GM12878 (cell line): Measurements from ENCODE around the gene BICD1. TPM values are rescaled to one million over a fixed set of nuclear protein-coding genes. Genes with fewer than 3 reads are reported as not detected.

Experiments
- ATAC-seq: fragments of 200-7000 bp; cut with Tn5 transposase; 3 replicates; pipeline ENCODE4 v1.9.1; 2020; ENCODE audit warnings: mild to moderate bottlenecking, moderate library complexity
- BruUV-seq: library from RNA; stranded (reverse); fragments of 400-500 nt; replicated peaks from 2 replicates; lab custom pipeline; 2021; lab: Mats Ljungman, UMichigan
- CTCF ChIA-PET: fragments of 300-600 bp; sonication (Branson Sonifier 250); formaldehyde crosslinking; extraction: SDS; loops from one replicate; lab custom pipeline; 2021; ENCODE audit warnings: inconsistent platforms; lab: Yijun Ruan, JAX
- POLR2A ChIA-PET: fragments of 350-600 bp; formaldehyde crosslinking; extraction: SDS; loops from one replicate; lab custom pipeline; 2021; ENCODE audit warnings: inconsistent platforms; lab: Charles Lee
- RAD21 ChIA-PET: fragments of 300-600 bp; sonication (Branson Sonifier 250); formaldehyde crosslinking; loops from one replicate; lab custom pipeline; 2023; ENCODE audit warnings: antibody characterized with exemption; ENCODE audit not compliant: unreplicated experiment; lab: Charles Lee
- SMC1A ChIA-PET: fragments of 300-600 bp; sonication (Branson Sonifier 250); formaldehyde crosslinking; loops from one replicate; lab custom pipeline; 2023; ENCODE audit not compliant: unreplicated experiment, uncharacterized antibody; lab: Charles Lee
- DNase-seq: peaks from one replicate; pipeline ENCODE4 v3.0.0-alpha.2; 2011; ENCODE audit warnings: low read depth, low spot score
- FAIRE-seq: peaks from 3 replicates; lab custom pipeline; 2011; peaks lifted over from hg19 to GRCh38; lab: Jason Lieb, UNC
- H2AFZ ChIP-seq: 2 replicates; pipeline ENCODE4 v1.6.0; 2011; ENCODE audit warnings: low read depth, low read length, control low read depth; ENCODE audit not compliant: control insufficient read depth
- H3K27ac ChIP-seq: 2 replicates; pipeline ENCODE4 v1.5.1; 2011; ENCODE audit warnings: control low read depth; ENCODE audit not compliant: control insufficient read depth, insufficient read depth
- H3K27me3 ChIP-seq, 2 experiments: replicated peaks in 1 of 2; 2 replicates each; pipeline versions ENCODE4 v1.6.0 to v1.6.1; 2011; ENCODE audit warnings: low read length in 1 of 2; ENCODE audit not compliant: control insufficient read depth in 2 of 2, insufficient read depth in 2 of 2
- H3K36me3 ChIP-seq, 2 experiments: 2 replicates each; pipeline ENCODE4 v1.5.1; 2011; ENCODE audit warnings: low read length in 1 of 2; ENCODE audit not compliant: control insufficient read depth in 2 of 2, insufficient read depth in 2 of 2
- H3K4me1 ChIP-seq: 2 replicates; pipeline ENCODE4 v1.6.1; 2011; ENCODE audit warnings: mild to moderate bottlenecking, low read length, moderate library complexity, mixed read lengths; ENCODE audit not compliant: control insufficient read depth, insufficient read depth
- H3K4me2 ChIP-seq: 2 replicates; pipeline ENCODE4 v1.6.0; 2011; ENCODE audit warnings: control low read depth; ENCODE audit not compliant: control insufficient read depth, insufficient read depth
- H3K4me3 ChIP-seq: fragments of 200-600 bp; sonication (generic); 2 replicates; pipeline ENCODE4 v1.5.1; 2016
- H3K79me2 ChIP-seq: 2 replicates; pipeline ENCODE4 v1.6.0; 2011; ENCODE audit warnings: low read length; ENCODE audit not compliant: control insufficient read depth, insufficient read depth
- H3K9ac ChIP-seq: 2 replicates; pipeline ENCODE4 v1.8.0; 2011; ENCODE audit warnings: low read length, control low read depth, mixed read lengths; ENCODE audit not compliant: control insufficient read depth, insufficient read depth
- H3K9me3 ChIP-seq: replicated peaks from 3 replicates; pipeline ENCODE4 v1.5.1; 2011; ENCODE audit warnings: mild to moderate bottlenecking, low read length; ENCODE audit not compliant: control insufficient read depth, insufficient read depth
- H4K20me1 ChIP-seq: 2 replicates; pipeline ENCODE4 v1.6.0; 2011; ENCODE audit not compliant: control insufficient read depth, insufficient read depth
- ATF7 ChIP-seq: fragments of 450-650 bp; IDR thresholded peaks from 2 replicates; pipeline ENCODE4 v1.6.1; 2016; ENCODE audit warnings: low read depth, mild to moderate bottlenecking
- SMC3 ChIP-seq: IDR thresholded peaks from 2 replicates; pipeline ENCODE4 v1.6.1; 2011; ENCODE audit warnings: low read length, improper control_type of control experiment, borderline replicate concordance
- SPI1 ChIP-seq: IDR thresholded peaks from 2 replicates; pipeline ENCODE4 v1.6.1; 2011; ENCODE audit warnings: low read depth, mild to moderate bottlenecking, low read length, moderate library complexity, borderline replicate concordance; ENCODE audit not compliant: insufficient read depth
- WGBS: methylation state at CpG from one replicate; pipeline ENCODE4 v1.1.6; 2016; ENCODE audit warnings: low lambda C conversion rate; ENCODE audit not compliant: insufficient replicate concordance, insufficient coverage; ENCODE audit errors: missing lambda C conversion rate; 5-methylcytosine and 5-hydroxymethylcytosine counted together
- in situ Hi-C: fragments of 300-500 bp; cut with MboI; formaldehyde crosslinking; loops from 9 replicates; pipeline ENCODE4 v1.14.3; 2018; ENCODE audit warnings: mixed read lengths
- intact Hi-C: fragments of 100-400 bp; cut with micrococcal nuclease; formaldehyde crosslinking; loops from one replicate; pipeline ENCODE4 v1.14.2; 2022; ENCODE audit not compliant: unreplicated experiment
- polyA plus RNA-seq, 11 experiments: library from polyadenylated mRNA; depleted of rRNA in 4 of 11; unstranded in 6 of 11; stranded (reverse) in 5 of 11; fragments of >200 nt; fragmentation: Nextera tagmentation in 4 of 11; fragmentation: Illumina TruSeq in 1 of 11; extraction: Ambion mirVana in 4 of 11; extraction: Trizol in 1 of 11; gene quantifications; 1 replicate in 1 of 11; 2 replicates in 10 of 11; pipeline versions ENCODE4 v1.2.1 to v1.2.3, GENCODE V29; 2011 to 2016; ENCODE audit warnings: inconsistent platforms in 2 of 11, missing spikeins in 2 of 11, low read depth in 1 of 11
- total RNA-seq, 4 experiments: library from RNA; depleted of rRNA in 3 of 4; stranded (reverse); fragments of >200 nt in 3 of 4; fragmentation: Illumina TruSeq in 1 of 4; extraction: Trizol in 1 of 4; gene quantifications; 2 replicates each; pipeline versions ENCODE4 v1.2.1 to v1.2.3, GENCODE V29; 2013 to 2021
- TF ChIP-seq, protein P1 (sequence below): IDR thresholded peaks from 2 replicates; pipeline ENCODE4 v1.6.1; 2012; ENCODE audit warnings: low read depth, low read length, improper control_type of control experiment
- TF ChIP-seq, protein P2 (sequence below): fragments of 450-650 bp; IDR thresholded peaks from 2 replicates; pipeline ENCODE4 v1.6.1; 2017; ENCODE audit warnings: antibody characterized with exemption, mild to moderate bottlenecking, moderate library complexity
- TF ChIP-seq, protein P3 (sequence below): fragments of 450-650 bp; IDR thresholded peaks from 2 replicates; pipeline ENCODE4 v1.6.1; 2017; ENCODE audit warnings: mild to moderate bottlenecking, moderate library complexity
- TF ChIP-seq, protein P4 (sequence below), 3 experiments: IDR thresholded peaks in 2 of 3; conservative IDR thresholded peaks in 1 of 3; 2 replicates each; pipeline ENCODE4 v1.5.1; 2011; ENCODE audit warnings: low read depth in 3 of 3, low read length in 3 of 3, mild to moderate bottlenecking in 3 of 3, control low read depth in 2 of 3, moderate library complexity in 2 of 3, inconsistent platforms in 1 of 3, mixed read lengths in 1 of 3; ENCODE audit not compliant: control insufficient read depth in 2 of 3, insufficient read depth in 1 of 3; ENCODE audit errors: extremely low read depth in 1 of 3
- TF ChIP-seq, protein P5 (sequence below): IDR thresholded peaks from 2 replicates; pipeline ENCODE4 v1.6.1; 2011; ENCODE audit warnings: borderline replicate concordance, low read depth, mild to moderate bottlenecking, moderate library complexity, low read length; ENCODE audit not compliant: insufficient read depth, poor library complexity, severe bottlenecking

BICD1 gene
- total and polyA plus RNA-seq, 10 of the 15 experiments (the other 5 are each of a cell fraction or from before 2014, with no cell fraction given): 4.7 to 32.5 (median 14.4) TPM

DNA sequence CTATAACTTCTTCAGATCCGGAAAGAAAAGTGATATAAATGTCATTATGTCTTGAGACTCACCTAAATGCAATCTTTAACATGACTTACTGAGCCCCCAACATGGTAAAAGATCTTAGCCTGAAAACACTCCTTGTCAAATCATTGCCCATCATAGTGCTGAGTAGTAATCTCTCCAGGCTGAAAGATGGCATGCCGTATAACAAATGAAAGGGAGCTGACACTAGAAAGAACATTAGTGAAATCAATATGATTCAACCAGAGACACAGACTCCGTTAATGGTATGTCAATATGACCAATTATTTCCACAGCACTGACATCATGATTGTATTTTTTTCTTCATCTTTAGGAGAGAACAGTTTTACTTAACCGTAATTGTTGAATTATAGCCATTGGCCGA is 54.4 kb downstream of the BICD1 start:
- peak; percentile 35 for FAIRE-seq
- H3K4me3 ChIP-seq: no peak overlapping the region
- no peaks in the 10 kb centered on the region for H4K20me1 ChIP-seq
- intact Hi-C loops: no loop called here
- no peak for DNase-seq
- in situ Hi-C loops: no loop called here
- ChIA-PET POLR2A (no interaction called here), CTCF (interaction anchor here (0.8 kb wide), 1 partner anchor 101 kb away, joined by 3 read pairs; no protein-coding TSS in a partner anchor), RAD21 (no interaction called here), SMC1A (no interaction called here)
- H2AFZ ChIP-seq: no peak overlapping the region
- ATAC-seq: no peak
- no peaks in the 10 kb centered on the region for H3K4me1 ChIP-seq
- no peak overlapping the region for H3K4me2 ChIP-seq
- no peaks in the 10 kb centered on the region for H3K9me3 ChIP-seq
- no peaks in the 10 kb centered on the region for H3K79me2 ChIP-seq
- BruUV-seq: no TSS peak
- no peak overlapping the region for H3K9ac ChIP-seq
- no peaks in the 10 kb centered on the region for H3K36me3 ChIP-seq
- 79% methylated on average over 5 of the region's 5 CpGs for WGBS
- no peak overlapping the region for H3K27ac ChIP-seq
- H3K27me3 ChIP-seq: no peaks in the 10 kb centered on the region
- TF ChIP-seq ATF7 (no peak), SPI1 (no peak), SMC3 (no peak)
- TF ChIP-seq, protein P1, sequence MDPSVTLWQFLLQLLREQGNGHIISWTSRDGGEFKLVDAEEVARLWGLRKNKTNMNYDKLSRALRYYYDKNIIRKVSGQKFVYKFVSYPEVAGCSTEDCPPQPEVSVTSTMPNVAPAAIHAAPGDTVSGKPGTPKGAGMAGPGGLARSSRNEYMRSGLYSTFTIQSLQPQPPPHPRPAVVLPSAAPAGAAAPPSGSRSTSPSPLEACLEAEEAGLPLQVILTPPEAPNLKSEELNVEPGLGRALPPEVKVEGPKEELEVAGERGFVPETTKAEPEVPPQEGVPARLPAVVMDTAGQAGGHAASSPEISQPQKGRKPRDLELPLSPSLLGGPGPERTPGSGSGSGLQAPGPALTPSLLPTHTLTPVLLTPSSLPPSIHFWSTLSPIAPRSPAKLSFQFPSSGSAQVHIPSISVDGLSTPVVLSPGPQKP: no peak
- TF ChIP-seq, protein P2, sequence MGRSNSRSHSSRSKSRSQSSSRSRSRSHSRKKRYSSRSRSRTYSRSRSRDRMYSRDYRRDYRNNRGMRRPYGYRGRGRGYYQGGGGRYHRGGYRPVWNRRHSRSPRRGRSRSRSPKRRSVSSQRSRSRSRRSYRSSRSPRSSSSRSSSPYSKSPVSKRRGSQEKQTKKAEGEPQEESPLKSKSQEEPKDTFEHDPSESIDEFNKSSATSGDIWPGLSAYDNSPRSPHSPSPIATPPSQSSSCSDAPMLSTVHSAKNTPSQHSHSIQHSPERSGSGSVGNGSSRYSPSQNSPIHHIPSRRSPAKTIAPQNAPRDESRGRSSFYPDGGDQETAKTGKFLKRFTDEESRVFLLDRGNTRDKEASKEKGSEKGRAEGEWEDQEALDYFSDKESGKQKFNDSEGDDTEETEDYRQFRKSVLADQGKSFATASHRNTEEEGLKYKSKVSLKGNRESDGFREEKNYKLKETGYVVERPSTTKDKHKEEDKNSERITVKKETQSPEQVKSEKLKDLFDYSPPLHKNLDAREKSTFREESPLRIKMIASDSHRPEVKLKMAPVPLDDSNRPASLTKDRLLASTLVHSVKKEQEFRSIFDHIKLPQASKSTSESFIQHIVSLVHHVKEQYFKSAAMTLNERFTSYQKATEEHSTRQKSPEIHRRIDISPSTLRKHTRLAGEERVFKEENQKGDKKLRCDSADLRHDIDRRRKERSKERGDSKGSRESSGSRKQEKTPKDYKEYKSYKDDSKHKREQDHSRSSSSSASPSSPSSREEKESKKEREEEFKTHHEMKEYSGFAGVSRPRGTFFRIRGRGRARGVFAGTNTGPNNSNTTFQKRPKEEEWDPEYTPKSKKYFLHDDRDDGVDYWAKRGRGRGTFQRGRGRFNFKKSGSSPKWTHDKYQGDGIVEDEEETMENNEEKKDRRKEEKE: no peak
- TF ChIP-seq, protein P3, sequence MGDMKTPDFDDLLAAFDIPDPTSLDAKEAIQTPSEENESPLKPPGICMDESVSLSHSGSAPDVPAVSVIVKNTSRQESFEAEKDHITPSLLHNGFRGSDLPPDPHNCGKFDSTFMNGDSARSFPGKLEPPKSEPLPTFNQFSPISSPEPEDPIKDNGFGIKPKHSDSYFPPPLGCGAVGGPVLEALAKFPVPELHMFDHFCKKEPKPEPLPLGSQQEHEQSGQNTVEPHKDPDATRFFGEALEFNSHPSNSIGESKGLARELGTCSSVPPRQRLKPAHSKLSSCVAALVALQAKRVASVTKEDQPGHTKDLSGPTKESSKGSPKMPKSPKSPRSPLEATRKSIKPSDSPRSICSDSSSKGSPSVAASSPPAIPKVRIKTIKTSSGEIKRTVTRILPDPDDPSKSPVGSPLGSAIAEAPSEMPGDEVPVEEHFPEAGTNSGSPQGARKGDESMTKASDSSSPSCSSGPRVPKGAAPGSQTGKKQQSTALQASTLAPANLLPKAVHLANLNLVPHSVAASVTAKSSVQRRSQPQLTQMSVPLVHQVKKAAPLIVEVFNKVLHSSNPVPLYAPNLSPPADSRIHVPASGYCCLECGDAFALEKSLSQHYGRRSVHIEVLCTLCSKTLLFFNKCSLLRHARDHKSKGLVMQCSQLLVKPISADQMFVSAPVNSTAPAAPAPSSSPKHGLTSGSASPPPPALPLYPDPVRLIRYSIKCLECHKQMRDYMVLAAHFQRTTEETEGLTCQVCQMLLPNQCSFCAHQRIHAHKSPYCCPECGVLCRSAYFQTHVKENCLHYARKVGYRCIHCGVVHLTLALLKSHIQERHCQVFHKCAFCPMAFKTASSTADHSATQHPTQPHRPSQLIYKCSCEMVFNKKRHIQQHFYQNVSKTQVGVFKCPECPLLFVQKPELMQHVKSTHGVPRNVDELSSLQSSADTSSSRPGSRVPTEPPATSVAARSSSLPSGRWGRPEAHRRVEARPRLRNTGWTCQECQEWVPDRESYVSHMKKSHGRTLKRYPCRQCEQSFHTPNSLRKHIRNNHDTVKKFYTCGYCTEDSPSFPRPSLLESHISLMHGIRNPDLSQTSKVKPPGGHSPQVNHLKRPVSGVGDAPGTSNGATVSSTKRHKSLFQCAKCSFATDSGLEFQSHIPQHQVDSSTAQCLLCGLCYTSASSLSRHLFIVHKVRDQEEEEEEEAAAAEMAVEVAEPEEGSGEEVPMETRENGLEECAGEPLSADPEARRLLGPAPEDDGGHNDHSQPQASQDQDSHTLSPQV: no peak
- TF ChIP-seq, protein P4, sequence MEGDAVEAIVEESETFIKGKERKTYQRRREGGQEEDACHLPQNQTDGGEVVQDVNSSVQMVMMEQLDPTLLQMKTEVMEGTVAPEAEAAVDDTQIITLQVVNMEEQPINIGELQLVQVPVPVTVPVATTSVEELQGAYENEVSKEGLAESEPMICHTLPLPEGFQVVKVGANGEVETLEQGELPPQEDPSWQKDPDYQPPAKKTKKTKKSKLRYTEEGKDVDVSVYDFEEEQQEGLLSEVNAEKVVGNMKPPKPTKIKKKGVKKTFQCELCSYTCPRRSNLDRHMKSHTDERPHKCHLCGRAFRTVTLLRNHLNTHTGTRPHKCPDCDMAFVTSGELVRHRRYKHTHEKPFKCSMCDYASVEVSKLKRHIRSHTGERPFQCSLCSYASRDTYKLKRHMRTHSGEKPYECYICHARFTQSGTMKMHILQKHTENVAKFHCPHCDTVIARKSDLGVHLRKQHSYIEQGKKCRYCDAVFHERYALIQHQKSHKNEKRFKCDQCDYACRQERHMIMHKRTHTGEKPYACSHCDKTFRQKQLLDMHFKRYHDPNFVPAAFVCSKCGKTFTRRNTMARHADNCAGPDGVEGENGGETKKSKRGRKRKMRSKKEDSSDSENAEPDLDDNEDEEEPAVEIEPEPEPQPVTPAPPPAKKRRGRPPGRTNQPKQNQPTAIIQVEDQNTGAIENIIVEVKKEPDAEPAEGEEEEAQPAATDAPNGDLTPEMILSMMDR (IDR thresholded peaks at IDR 0.05 in 2 of 3, conservative IDR thresholded peaks at IDR 0.05 in 1 of 3; ENCODE audit: control insufficient read depth in 2 of 3, extremely low read depth in 1 of 3, insufficient read depth in 1 of 3, low read depth in 3 of 3, low read length in 3 of 3): no peak
- TF ChIP-seq, protein P5, sequence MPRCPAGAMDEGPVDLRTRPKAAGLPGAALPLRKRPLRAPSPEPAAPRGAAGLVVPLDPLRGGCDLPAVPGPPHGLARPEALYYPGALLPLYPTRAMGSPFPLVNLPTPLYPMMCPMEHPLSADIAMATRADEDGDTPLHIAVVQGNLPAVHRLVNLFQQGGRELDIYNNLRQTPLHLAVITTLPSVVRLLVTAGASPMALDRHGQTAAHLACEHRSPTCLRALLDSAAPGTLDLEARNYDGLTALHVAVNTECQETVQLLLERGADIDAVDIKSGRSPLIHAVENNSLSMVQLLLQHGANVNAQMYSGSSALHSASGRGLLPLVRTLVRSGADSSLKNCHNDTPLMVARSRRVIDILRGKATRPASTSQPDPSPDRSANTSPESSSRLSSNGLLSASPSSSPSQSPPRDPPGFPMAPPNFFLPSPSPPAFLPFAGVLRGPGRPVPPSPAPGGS: no peak
